Naive thymus-derived CD4-positive, alpha-beta T cell (primary cell): Measurements from ENCODE around the gene P2RX3. TPM values are rescaled to one million over a fixed set of nuclear protein-coding genes. Genes with fewer than 3 reads are reported as not detected.

Experiments used
- ATAC-seq: fragments of 150-1000 bp; cut with Tn5 transposase; 2 replicates; pipeline ENCODE4 v1.10.0; 2021; ENCODE audit warnings: mild to moderate bottlenecking, moderate library complexity
- CTCF ChIA-PET: fragments of 350-600 bp; sonication (Branson Sonifier 250); formaldehyde crosslinking; loops from one replicate; lab custom pipeline; 2021; ENCODE audit warnings: antibody characterized with exemption; lab: Charles Lee
- POLR2A ChIA-PET: fragments of 350-600 bp; sonication (Branson Sonifier 250); formaldehyde crosslinking; loops from one replicate; lab custom pipeline; 2021; ENCODE audit warnings: antibody characterized with exemption, inconsistent platforms; lab: Charles Lee
- DNase-seq, 9 donors: peaks; one replicate each; pipeline versions ENCODE4 v3.0.0 to v3.0.0-alpha.2; 2020 to 2022; ENCODE audit warnings: mixed read lengths in 1 of 9
- H3K27ac ChIP-seq: one replicate; pipeline ENCODE4 v1.7.0; 2013; ENCODE audit warnings: mild to moderate bottlenecking, low read depth, low read length, moderate library complexity
- H3K27me3 ChIP-seq, 2 donors: one replicate each; pipeline ENCODE4 v1.7.0; 2013; ENCODE audit warnings: low read length in 2 of 2, mild to moderate bottlenecking in 2 of 2, moderate library complexity in 2 of 2; ENCODE audit not compliant: control insufficient read depth in 2 of 2, insufficient read depth in 2 of 2
- H3K36me3 ChIP-seq, 3 experiments: 1 replicate in 2 of 3; 2 replicates in 1 of 3; pipeline ENCODE4 v1.7.0; 2013; ENCODE audit warnings: low read length in 3 of 3, mild to moderate bottlenecking in 3 of 3, moderate library complexity in 1 of 3; ENCODE audit not compliant: insufficient read depth in 3 of 3, control insufficient read depth in 2 of 3
- H3K4me1 ChIP-seq, 2 donors: one replicate each; pipeline ENCODE4 v1.7.0; 2013; ENCODE audit warnings: low read length in 2 of 2, mild to moderate bottlenecking in 2 of 2, moderate library complexity in 1 of 2; ENCODE audit not compliant: control insufficient read depth in 2 of 2, insufficient read depth in 2 of 2
- H3K4me3 ChIP-seq: 2 replicates; pipeline ENCODE4 v1.7.0; 2013; ENCODE audit warnings: mild to moderate bottlenecking, low read length
- H3K9me3 ChIP-seq, 3 experiments: 1 replicate in 2 of 3; 2 replicates in 1 of 3; pipeline ENCODE4 v1.7.0; 2013; ENCODE audit warnings: low read length in 3 of 3; ENCODE audit not compliant: control insufficient read depth in 2 of 3
- H3K27ac Mint-ChIP-seq, 9 donors: one replicate each; pipeline ENCODE4 v1.8.0; 2020 to 2022; ENCODE audit warnings: mixed read lengths in 9 of 9, mild to moderate bottlenecking in 8 of 9, moderate library complexity in 5 of 9, inconsistent platforms in 2 of 9
- H3K27me3 Mint-ChIP-seq, 5 donors: one replicate each; pipeline ENCODE4 v1.8.0; 2021 to 2022; ENCODE audit warnings: mixed read lengths in 5 of 5, mild to moderate bottlenecking in 1 of 5
- H3K36me3 Mint-ChIP-seq, 5 donors: one replicate each; pipeline ENCODE4 v1.8.0; 2020 to 2022; ENCODE audit warnings: mixed read lengths in 5 of 5, mild to moderate bottlenecking in 3 of 5, inconsistent platforms in 1 of 5
- H3K4me1 Mint-ChIP-seq, 7 donors: one replicate each; pipeline ENCODE4 v1.8.0; 2020 to 2022; ENCODE audit warnings: mixed read lengths in 7 of 7, mild to moderate bottlenecking in 3 of 7, inconsistent platforms in 1 of 7
- H3K4me3 Mint-ChIP-seq, 10 donors: one replicate each; pipeline ENCODE4 v1.8.0; 2020 to 2022; ENCODE audit warnings: mild to moderate bottlenecking in 10 of 10, mixed read lengths in 10 of 10, moderate library complexity in 6 of 10, inconsistent platforms in 2 of 10
- H3K9me3 Mint-ChIP-seq, 11 donors: one replicate each; pipeline ENCODE4 v1.8.0; 2020 to 2022; ENCODE audit warnings: mixed read lengths in 11 of 11, mild to moderate bottlenecking in 4 of 11, inconsistent platforms in 1 of 11, moderate library complexity in 1 of 11
- intact Hi-C, 2 donors: fragments of 100-400 bp; cut with micrococcal nuclease; formaldehyde crosslinking; loops; one replicate each; pipeline ENCODE4 v1.15.1; 2023
- polyA plus RNA-seq, 2 donors: library from polyadenylated mRNA; unstranded; fragments of 300-500 nt; fragmentation: Illumina TruSeq; gene quantifications; one replicate each; pipeline ENCODE4 v1.2.3, GENCODE V29; 2021
- total RNA-seq, 6 experiments: library from RNA in 5 of 6; stranded (reverse) in 5 of 6; gene quantifications; 1 replicate in 5 of 6; 2 replicates in 1 of 6; pipeline ENCODE4 v1.2.3 and lab custom pipeline; 2021 to 2026

P2RX3 gene
- total and polyA plus RNA-seq, 7 experiments from 2014 or later = not detected

DNA sequence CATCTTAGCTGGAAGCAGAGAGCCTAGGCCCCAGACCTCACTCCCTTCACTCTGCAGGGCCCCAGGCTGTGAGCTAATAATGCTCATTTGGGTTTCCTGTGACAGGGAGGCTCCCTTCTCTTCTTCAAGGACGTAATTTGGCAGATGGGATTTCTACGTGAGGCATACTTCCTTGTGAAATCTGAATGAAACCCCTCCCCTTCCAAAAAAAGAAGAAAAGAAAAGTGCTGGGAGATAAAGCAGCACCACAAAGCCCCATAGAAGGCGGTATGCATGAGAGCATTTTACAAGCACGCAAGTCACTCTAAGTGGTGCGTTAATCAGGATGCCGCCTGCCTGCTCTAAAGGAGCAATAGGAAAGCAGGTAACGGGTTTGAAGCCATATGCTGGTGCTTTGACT is 5.7 kb downstream of the P2RX3 start:
- ATAC-seq (no peak), DNase-seq (no peak)
- H3K9me3 ChIP-seq = no peaks in the 10 kb centered on the region
- no peak overlapping the region for H3K4me3 ChIP-seq
- no peak overlapping the region for H3K27ac ChIP-seq
- no peaks in the 10 kb centered on the region for H3K36me3 Mint-ChIP-seq
- no peak overlapping the region for H3K4me3 Mint-ChIP-seq
- no peaks in the 10 kb centered on the region for H3K36me3 ChIP-seq
- intact Hi-C loops = no loop called here
- peaks cover 0 to 2% (median 0%) of the 10 kb centered on the region in 5 donors for H3K27me3 Mint-ChIP-seq
- H3K4me1 Mint-ChIP-seq = peaks cover 0 to 10% (median 0%) of the 10 kb centered on the region in 7 donors
- H3K27ac Mint-ChIP-seq = no peak overlapping the region
- no peaks in the 10 kb centered on the region for H3K27me3 ChIP-seq
- H3K4me1 ChIP-seq = no peaks in the 10 kb centered on the region
- CTCF ChIA-PET = interaction anchor here (0.5 to 1.4 kb wide), 5 partner anchors 8 to 1337 kb away, joined by 3 to 4 read pairs (median 3); no protein-coding TSS in a partner anchor
- H3K9me3 Mint-ChIP-seq = no peaks in the 10 kb centered on the region
- POLR2A ChIA-PET = no interaction called here

DNA sequence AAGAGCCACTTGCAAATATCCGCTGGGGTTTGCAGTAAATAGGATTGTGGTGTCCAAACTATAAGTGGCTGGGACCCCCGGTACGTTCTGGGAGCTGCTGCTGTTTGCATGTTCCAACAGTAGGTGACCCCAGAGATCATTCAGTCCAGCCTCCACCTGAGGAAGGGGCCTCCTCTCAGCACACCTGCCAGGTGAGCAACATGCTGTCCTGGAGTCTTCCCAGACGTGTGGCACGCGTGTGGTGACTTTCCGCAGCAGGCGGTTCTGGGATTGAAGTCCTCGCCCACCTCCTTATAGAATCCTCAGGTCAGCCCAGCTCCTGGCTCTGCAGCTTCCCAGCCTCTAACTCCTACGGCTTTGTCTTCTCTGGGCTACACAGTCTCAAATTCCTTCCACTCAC is 6.7 kb downstream of the P2RX3 start:
- H3K4me1 Mint-ChIP-seq = peaks cover 0 to 11% (median 0%) of the 10 kb centered on the region in 7 donors

DNA sequence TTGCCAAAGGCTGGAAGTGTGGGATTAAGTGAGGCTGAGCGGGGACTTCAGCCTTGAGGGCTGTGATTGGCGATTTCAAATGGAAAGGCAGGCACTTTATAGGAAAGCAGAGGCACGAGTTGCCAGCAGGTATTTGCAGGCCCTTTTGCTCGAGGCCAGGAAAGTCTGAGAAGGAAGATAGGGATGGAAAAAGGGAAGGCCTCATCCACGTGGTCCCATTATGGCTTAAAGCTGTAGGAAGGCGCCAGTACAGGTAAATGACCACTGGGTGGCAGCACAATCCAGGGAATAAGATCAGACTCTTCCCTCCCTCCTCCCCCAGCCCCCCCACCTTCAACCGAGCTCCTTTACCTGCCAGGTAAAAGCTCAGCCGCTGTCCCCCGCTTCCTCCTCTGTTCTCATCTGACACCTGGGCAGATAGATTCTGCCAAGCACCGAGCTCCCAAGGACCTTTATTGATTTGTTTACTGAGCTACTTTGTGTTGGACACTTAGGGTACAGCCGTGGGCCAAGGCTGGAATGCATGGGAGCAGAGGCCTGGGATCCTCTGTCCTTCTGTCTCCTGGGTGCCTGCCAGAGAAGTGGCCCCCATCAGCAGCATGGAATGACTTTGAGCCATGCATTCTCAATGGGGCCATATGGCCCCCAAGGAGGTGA is 7.5 kb downstream of the P2RX3 start:
- no peaks in the 10 kb centered on the region for H3K27me3 Mint-ChIP-seq
- ChIA-PET POLR2A (no interaction called here), CTCF (interaction anchor here (0.8 to 2.1 kb wide), 15 partner anchors 9 to 455 kb away, joined by 3 to 9 read pairs (median 4); partner anchors contain the start of genes RTN4RL2 and SSRP1)
- Histone ChIP-seq H3K4me1 (no peaks in the 10 kb centered on the region), H3K27ac (no peak overlapping the region), H3K4me3 (no peak overlapping the region), H3K9me3 (no peaks in the 10 kb centered on the region), H3K36me3 (no peaks in the 10 kb centered on the region), H3K27me3 (no peaks in the 10 kb centered on the region)
- H3K4me1 Mint-ChIP-seq = peaks cover 0 to 10% (median 0%) of the 10 kb centered on the region in 7 donors
- H3K36me3 Mint-ChIP-seq = no peaks in the 10 kb centered on the region
- no peak overlapping the region for H3K27ac Mint-ChIP-seq
- DNase-seq = peak; percentile 39 to 68 (median 62)
- ATAC-seq = peak; percentile 87
- H3K9me3 Mint-ChIP-seq = no peaks in the 10 kb centered on the region
- H3K4me3 Mint-ChIP-seq = no peak overlapping the region
- intact Hi-C loops = loop anchor here (1.0 to 5.0 kb wide), 9 partner anchors 9 to 1442 kb away; no protein-coding TSS in a partner anchor

More for the DNA sequence above, 6.7 kb downstream of the P2RX3 start:
- Histone ChIP-seq H3K27me3 (no peaks in the 10 kb centered on the region), H3K9me3 (no peaks in the 10 kb centered on the region), H3K27ac (no peak overlapping the region), H3K36me3 (no peaks in the 10 kb centered on the region), H3K4me3 (no peak overlapping the region), H3K4me1 (no peaks in the 10 kb centered on the region)
- ATAC-seq = no peak
- Mint-ChIP-seq H3K27ac (no peak overlapping the region), H3K4me3 (no peak overlapping the region), H3K9me3 (no peaks in the 10 kb centered on the region), H3K36me3 (no peaks in the 10 kb centered on the region), H3K27me3 (no peaks in the 10 kb centered on the region)
- ChIA-PET POLR2A (no interaction called here), CTCF (interaction anchor here (0.5 to 2.1 kb wide), 4 partner anchors 134 to 456 kb away, joined by 3 to 5 read pairs (median 4); no protein-coding TSS in a partner anchor)
- intact Hi-C loops = loop anchor here (1.0 to 5.0 kb wide), 9 partner anchors 9 to 1442 kb away; no protein-coding TSS in a partner anchor
- DNase-seq = no peak

DNA sequence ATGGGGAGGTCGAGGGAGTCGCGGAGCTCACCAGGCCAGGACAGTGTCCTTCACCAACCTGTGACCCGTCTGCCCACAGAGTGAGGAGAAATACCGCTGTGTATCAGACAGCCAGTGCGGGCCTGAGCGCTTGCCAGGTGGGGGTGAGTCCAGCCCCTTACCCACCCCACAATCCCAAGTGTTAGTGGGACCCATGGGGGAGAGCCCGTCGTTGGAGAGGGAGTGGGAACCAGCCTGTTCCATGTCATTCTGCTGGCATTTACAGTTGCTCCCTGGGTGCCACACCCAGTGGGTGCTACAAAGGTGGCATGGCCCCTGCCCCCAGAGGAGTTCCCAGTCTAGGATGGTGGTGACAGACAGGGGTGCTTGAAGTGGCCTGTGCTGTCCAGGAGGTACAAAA is 9.2 kb downstream of the P2RX3 start:
- ChIA-PET CTCF (interaction anchor here (0.7 to 1.5 kb wide), 2 partner anchors 11 to 294 kb away, joined by 3 read pairs; no protein-coding TSS in a partner anchor), POLR2A (no interaction called here)
- peaks cover 0 to 4% (median 0%) of the 10 kb centered on the region in 5 donors for H3K27me3 Mint-ChIP-seq
- H3K4me3 ChIP-seq = no peak overlapping the region
- no peaks in the 10 kb centered on the region for H3K36me3 ChIP-seq
- no peaks in the 10 kb centered on the region for H3K27me3 ChIP-seq
- H3K27ac Mint-ChIP-seq = no peak overlapping the region
- H3K36me3 Mint-ChIP-seq = peaks cover 0 to 3% (median 0%) of the 10 kb centered on the region in 5 donors
- H3K9me3 Mint-ChIP-seq = peaks cover 0 to 5% (median 0%) of the 10 kb centered on the region in 11 donors
- no peak overlapping the region for H3K4me3 Mint-ChIP-seq
- intact Hi-C loops = loop anchor here in 1 of 2 donors (5.0 kb wide), 1 partner anchor 1440 kb away; no protein-coding TSS in a partner anchor
- H3K27ac ChIP-seq = no peak overlapping the region
- H3K4me1 ChIP-seq = no peaks in the 10 kb centered on the region
- no peak for ATAC-seq
- H3K9me3 ChIP-seq = no peaks in the 10 kb centered on the region
- H3K4me1 Mint-ChIP-seq = peaks cover 0 to 10% (median 0%) of the 10 kb centered on the region in 7 donors
- no peak for DNase-seq

DNA sequence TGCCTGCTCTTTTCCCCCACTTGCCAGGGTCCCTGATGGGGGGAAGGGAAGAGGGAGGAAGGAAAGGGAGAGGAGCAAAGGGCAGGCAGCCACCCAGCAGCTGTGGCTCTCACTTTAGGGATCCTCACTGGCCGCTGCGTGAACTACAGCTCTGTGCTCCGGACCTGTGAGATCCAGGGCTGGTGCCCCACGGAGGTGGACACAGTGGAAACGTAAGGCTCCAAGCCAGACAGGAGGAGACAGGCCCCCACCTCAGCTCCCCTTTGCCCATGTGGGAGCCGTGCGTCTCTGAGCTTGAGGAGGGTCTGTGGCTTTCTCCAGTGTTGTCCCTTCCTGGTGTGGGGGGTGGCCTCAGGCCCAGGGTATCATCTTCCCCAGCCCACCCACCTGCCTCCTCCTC is 9.9 kb downstream of the P2RX3 start:
- ChIA-PET CTCF (interaction anchor here (0.6 to 0.7 kb wide), 3 partner anchors 13 to 293 kb away, joined by 3 read pairs; no protein-coding TSS in a partner anchor), POLR2A (no interaction called here)
- Histone ChIP-seq H3K27ac (no peak overlapping the region), H3K9me3 (no peaks in the 10 kb centered on the region), H3K4me1 (no peaks in the 10 kb centered on the region), H3K27me3 (no peaks in the 10 kb centered on the region), H3K36me3 (no peaks in the 10 kb centered on the region), H3K4me3 (no peak overlapping the region)
- peaks cover 0 to 3% (median 0%) of the 10 kb centered on the region in 5 donors for H3K36me3 Mint-ChIP-seq
- DNase-seq (no peak), ATAC-seq (no peak)
- H3K27ac Mint-ChIP-seq = no peak overlapping the region
- intact Hi-C loops = loop anchor here in 1 of 2 donors (5.0 kb wide), 1 partner anchor 1439 kb away; no protein-coding TSS in a partner anchor
- peaks cover 0 to 5% (median 0%) of the 10 kb centered on the region in 11 donors for H3K9me3 Mint-ChIP-seq
- H3K4me1 Mint-ChIP-seq = peaks cover 0 to 10% (median 0%) of the 10 kb centered on the region in 7 donors
- no peak overlapping the region for H3K4me3 Mint-ChIP-seq
- H3K27me3 Mint-ChIP-seq = peaks cover 0 to 10% (median 0%) of the 10 kb centered on the region in 5 donors

DNA sequence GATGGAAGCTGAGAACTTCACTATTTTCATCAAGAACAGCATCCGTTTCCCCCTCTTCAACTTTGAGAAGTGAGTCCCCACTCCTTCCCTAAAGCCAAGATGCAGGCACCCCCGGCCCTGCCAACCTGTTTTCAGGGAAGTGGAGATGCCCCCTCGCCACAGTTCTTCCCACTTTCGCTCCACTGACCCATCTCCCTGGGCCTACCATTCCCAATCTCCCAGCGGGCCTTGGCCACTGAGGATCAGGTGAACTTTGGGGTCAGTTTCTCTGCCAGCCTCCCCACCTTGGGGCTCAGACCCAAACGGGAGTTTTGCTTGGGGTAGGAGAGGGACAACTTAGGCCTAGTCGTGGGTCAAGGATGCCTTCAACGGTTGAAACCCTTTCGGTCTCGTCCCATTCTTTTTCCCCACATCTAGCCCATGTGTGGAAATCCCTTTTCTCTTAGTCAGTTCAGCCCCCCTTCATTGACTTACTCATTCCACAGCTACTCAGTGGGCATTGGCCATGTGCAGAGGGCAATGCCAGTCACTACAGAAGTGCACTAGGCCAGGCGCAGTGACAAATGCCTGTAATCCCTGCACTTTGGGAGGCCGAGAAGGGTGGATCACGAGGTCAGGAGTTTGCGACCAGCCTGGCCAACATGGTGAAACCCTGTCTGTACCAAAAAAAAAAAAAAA is 10.6 kb downstream of the P2RX3 start:
- peak overlapping the region in 1 of 9 donors; percentile 4 for H3K27ac Mint-ChIP-seq
- H3K27me3 Mint-ChIP-seq = peaks cover 0 to 14% (median 0%) of the 10 kb centered on the region in 5 donors
- ChIA-PET POLR2A (no interaction called here), CTCF (interaction anchor here (0.6 to 1.0 kb wide), 4 partner anchors 12 to 1810 kb away, joined by 3 to 5 read pairs (median 3); no protein-coding TSS in a partner anchor)
- Histone ChIP-seq H3K27ac (no peak overlapping the region), H3K27me3 (no peaks in the 10 kb centered on the region), H3K36me3 (no peaks in the 10 kb centered on the region), H3K4me1 (no peaks in the 10 kb centered on the region), H3K4me3 (no peak overlapping the region), H3K9me3 (no peaks in the 10 kb centered on the region)
- intact Hi-C loops = loop anchor here in 1 of 2 donors (5.0 kb wide), 1 partner anchor 1439 kb away; no protein-coding TSS in a partner anchor
- DNase-seq (no peak), ATAC-seq (no peak)
- H3K4me1 Mint-ChIP-seq = peaks cover 0 to 10% (median 0%) of the 10 kb centered on the region in 7 donors
- H3K9me3 Mint-ChIP-seq = peaks cover 0 to 5% (median 0%) of the 10 kb centered on the region in 11 donors
- no peak overlapping the region for H3K4me3 Mint-ChIP-seq
- peaks cover 0 to 3% (median 0%) of the 10 kb centered on the region in 5 donors for H3K36me3 Mint-ChIP-seq
